Ecto neural progenitor cell (in vitro differentiated cells): Measurements from ENCODE around the gene TWF2.
A peak's percentile ranks its signal among the peaks of the same experiment; 100 is the strongest.

Experiments
- DNase-seq: peaks from one replicate; pipeline ENCODE4 v3.0.0-alpha.2; 2018; ENCODE audit warnings: low spot score

Gene TWF2

DNA sequence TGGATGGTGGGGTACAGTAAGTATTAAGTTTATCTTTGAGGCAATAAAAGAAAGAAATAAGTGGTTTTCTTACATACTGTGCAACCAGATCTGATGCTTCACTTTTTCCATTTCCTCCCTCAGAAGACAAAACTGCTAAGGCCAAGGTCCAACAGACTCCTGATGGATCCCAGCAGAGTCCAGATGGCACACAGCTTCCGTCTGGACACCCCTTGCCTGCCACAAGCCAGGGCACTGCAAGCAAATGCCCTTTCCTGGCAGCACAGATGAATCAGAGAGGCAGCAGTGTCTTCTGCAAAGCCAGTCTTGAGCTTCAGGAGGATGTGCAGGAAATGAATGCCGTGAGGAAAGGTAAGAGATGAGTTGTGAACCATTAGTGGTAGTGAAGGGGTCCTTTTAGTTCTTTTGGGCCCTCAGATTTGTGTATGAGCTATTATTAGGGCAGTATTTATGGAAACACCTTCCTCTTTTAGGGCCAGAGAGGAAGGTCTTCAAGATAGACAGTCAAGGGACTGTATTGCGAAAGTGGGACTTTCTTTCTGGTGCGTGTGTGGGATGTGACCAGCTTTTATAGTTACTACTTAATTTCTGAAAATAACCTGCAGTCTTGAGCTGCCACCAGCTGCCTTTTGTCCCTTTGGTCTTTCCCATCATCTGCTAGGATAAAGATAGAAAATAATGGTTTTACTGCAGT lies 36.4 kb downstream of the TWF2 start:
- DNase-seq, result no peak

DNA sequence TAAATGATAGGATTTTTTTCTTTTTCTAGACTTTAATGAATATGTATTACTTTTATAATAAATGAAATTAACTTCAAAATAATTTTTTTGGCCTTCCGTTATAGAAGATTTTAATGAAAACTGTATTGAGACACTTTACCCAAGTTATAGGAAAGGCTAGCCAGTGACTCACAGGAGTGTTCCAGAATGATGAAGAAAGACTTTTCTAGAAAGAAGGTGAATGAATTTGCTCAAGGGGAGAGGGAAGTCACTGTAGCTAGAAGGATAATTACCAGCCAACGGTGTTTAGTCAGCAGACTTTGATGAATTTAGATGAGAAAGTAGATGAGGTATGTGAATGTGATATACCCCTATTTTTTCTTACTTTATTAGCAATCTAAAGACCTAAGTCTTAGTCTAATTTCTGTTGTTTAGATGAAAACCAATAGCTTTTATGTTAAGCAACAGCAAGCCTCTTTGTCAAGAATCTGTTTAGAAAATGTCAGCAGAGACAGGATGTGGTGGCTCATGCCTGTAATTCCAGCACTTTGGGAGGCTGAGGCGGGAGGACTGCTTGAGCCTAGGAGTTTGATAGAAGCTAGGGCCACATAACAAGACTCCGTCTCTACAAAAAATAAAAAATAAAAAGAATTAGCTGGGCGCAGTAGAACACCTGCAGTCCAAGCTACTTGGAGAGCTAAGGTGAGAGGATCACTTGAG lies 37.8 kb downstream of the TWF2 start:
- no peak for DNase-seq

DNA sequence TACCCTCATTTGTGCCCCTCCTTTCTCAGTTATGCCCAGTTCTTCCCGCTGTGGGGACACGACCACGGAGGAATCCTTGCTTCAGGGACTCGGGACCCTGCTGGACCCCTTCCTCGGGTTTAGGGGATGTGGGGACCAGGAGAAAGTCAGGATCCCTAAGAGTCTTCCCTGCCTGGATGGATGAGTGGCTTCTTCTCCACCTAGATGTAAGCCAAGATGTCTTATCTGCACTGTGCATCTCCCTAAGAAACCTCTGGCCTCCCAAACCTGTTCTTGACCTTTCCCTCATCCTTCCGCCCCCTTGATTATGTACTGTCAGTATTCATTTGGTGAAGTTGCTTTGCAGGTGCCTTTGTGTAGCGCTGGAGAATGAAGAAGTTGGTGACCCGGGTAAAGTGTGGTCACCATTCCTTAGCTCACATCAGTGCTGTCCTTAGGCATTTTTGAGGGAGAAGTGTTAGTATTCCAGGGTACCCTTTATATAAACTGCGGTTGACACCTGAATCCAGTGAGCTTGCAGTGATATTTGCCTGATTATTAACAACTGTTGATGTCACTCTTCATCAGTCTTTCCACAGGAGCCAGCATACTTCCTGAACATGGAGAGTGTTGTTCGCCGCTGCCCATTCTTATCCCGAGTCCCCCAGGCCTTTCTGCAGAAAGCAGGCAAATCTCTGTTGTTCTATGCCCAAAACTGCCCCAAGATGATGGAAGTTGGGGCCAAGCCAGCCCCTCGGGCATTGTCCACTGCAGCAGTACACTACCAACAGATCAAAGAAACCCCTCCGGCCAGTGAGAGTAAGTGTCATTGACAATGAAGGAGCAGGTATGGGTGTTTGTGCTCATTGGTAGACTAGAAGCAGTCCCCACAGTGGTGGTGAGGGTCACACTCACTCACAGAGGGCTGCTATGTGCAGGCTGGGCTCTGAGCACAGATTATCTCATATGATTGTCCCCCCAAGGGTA lies 40.0 kb downstream of the TWF2 start:
- DNase-seq, result no peak

DNA sequence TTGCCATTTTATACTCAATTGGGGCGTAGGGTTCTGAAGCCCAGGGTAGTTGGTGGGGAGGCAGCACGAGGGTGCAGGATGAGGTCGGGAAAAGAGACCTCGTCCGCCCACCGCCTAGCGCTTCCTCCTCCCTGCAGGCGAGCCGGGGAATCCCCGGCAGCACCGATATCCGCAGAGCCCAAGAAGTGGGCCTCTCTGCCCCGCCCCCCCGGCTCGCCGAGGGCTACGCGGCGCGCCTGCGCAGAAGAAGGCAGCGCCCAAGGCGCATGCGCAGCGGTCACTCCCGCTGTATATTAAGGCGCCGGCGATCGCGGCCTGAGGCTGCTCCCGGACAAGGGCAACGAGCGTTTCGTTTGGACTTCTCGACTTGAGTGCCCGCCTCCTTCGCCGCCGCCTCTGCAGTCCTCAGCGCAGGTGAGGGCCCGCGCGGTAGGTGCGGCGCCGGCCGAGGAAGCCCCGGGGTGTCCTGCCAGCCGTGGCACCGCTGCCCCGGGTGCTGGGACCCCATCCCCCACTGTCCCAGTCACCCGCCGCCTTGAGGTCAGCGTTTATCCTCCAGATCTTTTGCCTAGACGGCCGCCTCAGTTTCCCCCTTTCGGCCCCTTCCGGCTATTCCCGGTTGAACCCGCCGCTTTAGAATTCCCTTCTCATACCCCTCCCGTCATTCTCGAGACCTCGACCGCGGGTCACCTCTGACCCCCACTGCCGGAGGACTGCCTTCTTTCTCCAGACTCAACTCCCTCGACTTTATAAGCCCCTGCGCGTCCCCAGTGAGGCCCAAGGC lies 40.9 kb downstream of the TWF2 start, which contains the start of gene ALAS1:
Gene ALAS1, plus strand, starts transcription at position 319 of the 784 bp plus-strand sequence. CDS start 1,082 bp downstream, outside the sequence.
- peak; percentile 98 for DNase-seq

DNA sequence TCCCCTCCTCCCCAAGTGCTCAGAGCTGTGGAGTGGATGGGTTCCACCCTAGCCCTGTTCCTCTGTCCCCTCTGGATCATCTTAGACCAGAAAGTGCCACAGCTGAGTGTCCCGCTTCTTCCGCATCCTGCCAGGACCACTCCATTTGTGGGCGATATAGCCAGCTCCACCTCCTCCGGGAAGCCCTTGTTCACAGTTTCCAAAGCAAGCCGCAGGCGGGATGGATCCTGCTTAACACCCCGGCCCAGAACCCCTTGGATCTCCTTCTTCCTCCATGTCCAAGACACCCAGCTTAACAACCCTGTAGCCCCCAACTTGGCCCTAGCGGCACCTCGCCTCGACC lies 41.5 kb downstream of the TWF2 start:
- no peak for DNase-seq

DNA sequence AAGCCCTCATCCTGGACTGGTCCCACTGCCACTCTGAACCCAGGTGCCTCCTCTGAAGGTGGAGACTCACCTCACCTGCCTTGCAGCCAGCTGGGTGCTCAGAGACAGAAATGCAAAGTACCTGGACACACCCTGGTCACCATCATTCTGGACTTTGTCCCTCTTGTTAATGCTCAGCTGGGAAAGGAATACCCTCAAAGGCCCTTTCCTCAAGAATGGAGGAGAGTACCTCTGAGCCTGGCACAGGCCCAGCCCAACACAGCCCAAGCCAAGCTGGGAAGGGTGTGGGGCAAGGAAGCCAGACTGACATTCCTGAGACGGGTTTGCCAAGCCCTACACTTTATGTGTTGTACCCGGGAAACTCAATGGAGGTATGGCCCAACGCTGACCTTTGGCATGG lies 42.0 kb downstream of the TWF2 start:
- DNase-seq, result no peak

DNA sequence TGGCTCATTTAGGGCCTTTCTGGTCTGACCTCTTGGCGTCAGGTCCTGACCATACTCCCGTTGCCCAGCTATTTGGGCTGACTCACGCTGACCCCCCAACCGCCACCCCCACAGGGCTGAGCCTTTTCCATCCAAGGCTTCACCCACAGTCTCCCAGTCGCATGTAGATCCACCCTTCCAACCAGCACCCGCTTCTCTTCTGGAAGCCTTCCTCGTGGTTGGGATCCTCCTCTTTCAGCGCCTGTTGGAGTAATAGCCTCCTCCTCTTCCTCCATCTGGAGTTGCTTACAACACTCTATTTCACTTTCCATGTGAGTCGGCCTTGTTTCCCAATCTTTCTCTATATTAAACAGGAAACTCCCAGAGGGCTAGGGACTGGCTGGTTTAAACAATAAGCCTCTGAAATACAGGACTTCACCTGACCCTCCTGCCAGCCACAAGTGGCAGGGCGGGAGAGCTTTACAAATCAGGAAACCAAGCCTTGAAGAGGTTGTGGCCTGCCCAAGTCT lies 43.1 kb downstream of the TWF2 start:
- no peak for DNase-seq

DNA sequence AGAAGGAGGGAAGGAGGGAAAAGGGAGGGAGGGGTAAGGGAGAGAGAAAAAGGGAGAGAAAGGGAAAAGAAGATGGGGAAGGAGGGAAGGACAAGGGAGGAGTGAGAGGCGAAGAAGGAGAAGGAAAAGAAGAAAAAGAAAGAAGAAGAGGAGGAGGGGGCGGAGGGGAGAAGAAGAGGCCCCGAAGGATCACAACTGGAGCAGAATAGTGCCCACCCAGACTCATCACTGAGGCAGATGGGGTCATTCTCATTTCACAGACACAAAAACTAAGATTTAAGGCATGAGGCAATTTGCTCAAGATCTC lies 43.7 kb downstream of the TWF2 start:
- no peak for DNase-seq

DNA sequence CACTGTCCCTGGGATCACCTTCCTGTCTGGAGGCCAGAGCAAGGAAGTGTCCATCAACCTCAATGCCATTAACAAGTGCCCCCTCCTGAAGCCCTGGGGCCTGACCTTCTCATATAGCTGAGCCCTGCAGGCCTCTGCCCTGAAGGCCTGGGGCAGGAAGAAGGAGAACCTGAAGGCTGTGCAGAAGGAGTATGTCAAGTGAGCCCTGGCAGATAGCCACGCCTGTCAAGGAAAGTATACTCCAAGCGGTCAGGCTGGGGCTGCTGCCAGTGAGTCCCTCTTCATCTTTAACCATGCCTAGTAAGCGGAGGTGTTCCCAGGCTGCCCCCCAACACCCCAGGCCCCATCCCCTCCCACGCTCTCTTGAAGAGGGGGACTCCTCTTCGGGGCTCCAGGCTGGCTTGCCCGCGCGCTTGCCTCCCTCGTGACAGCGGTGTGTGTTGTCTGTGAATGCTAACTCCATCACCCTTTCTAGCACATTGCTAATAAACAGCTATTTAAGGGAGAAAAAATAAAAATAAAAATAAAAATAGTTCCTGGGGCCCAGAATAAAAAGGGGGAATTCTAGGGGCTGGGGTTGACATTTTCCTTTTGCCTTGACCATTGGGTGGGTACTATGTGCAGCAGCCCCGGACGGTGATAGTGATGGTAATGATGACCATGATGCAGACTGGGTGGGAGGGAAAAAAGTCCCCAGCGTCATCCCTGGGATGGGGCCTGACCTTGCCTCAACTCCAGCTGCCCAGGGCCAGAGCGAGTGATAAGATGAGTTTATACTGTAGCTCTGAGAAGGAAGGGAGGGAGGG lies 44.3 kb downstream of the TWF2 start:
- DNase-seq, result no peak

DNA sequence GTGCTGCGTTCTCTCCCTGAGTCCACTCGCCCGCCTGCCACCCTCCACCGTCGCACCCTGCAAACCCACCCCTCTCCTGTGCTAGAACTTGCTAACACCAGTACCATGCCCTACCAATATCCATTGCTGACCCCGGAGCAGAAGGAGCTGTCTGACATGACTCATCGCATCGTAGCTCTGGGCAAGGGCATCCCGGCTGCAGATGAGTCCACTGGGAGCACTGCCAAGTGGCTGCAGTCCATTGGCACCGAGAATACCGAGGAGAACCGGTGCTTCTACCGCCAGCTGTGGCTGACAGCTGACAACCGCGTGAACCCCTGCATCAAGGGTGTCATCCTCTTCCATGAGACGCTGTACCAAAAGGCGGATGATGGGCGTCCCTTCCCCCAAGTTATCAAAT lies 45.9 kb downstream of the TWF2 start:
- DNase-seq, result no peak

DNA sequence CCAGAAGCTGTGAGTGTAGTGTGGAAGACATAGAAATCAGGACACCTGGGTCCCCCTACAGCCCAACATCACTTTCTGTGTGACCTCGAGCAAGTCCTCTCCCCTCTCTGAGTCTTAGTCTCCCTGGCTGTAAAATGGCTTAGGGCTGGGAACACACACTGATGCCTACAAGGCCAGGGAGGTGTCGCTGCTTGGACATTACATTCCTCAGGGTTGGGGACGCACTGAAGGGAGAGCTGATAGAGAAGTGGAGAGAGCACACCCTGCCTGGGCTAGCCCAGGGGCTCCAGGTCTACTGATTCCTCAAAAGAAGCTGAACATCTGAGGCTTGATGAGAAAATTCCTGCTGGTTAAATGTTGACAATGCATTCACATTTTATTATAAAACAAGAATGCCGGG lies 47.3 kb downstream of the TWF2 start:
- no peak for DNase-seq

DNA sequence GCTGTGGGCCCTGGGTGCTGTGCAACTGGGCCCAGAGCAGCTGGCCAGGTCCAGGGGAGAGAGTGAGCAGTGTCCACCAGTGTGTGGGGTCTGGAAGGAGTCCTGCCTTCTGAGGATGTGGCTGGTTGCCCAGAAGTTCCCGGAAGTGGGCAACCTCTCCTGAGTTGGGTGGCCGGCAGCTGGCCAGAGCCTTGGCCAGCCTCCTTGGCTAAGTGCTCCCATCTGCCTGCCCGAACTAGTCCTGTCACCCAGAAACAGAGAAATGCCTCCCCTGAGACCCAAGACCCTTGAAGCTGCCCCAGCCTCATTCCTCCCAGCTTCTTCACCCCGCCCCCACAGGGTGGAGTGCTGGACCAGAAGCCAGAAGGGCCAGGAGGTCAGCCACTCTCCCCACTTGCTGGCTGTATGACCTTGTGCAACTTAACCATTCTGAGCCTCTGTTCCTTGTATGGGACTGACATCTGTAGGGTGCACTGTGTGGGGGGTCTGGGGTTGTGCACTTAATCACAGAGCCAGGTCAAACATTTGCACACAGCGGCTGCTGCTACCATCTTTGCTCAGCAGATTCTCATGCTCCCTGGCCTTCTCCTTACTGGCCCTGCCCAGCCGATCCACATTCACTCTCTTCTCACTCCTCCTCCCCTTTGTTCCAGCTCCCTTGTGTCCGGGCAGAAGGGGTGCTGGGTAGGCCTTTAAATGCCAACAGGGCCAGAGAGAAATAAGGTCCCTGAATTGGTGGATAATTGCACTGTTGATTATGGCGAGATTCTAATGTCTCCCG lies 48.5 kb downstream of the TWF2 start:
- no peak for DNase-seq

DNA sequence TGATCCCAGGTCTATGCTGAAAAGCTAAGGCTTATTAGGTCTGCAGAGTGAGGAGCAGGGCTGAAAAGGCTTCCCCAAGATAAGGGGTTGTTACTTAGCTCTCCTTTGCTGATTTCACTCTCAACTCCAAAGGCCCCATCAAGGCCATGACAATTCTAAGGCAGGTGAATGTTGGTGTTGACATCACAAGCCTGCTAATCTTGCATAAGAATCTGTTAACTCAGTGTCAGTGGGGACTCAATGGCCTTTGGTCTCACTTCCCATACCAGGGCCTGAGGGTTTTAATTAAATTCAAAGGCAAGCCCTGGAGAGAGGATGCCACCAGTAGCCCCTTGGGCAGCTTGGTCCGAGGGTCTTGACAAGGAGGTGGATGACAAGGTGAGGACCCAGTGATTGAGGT lies 50.4 kb downstream of the TWF2 start:
- DNase-seq, result no peak

DNA sequence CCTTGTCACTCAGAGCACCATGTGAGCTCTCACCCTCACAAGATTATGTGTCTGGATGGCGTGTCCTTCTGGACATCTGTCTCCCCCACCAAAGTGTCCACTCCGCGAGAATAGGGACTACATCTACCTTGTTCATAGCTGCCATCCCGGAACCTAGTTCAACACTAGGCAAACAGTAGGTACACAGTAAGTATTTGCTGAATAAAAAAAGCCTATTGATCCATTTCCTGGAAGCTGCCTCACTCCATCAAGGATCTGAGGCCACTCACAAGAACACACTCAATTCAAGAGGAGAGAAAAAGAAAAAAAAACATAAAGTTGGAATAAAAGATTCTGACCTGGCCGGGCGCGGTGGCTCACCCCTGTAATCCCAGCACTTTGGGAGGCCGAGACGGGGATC lies 52.2 kb downstream of the TWF2 start:
- DNase-seq, result no peak

DNA sequence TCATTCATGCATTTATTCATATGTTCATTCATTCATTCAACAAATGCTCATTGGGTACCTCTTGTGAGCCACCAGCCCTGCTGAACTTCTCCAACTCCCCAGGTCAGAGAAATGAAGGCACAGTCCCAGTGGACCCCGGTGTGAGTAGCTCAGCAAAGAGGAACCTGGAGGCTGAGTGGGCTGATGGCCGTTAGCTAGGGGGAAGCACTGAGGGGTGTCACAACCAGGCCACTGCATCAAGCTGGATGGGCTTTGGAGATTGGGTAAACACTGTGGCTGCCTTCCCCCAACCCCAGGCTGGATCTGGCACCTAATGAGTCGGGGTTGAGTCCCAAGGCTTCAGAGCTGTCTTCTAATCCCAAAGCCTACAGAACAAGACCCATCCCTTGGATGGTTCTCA lies 53.1 kb downstream of the TWF2 start:
- no peak for DNase-seq

DNA sequence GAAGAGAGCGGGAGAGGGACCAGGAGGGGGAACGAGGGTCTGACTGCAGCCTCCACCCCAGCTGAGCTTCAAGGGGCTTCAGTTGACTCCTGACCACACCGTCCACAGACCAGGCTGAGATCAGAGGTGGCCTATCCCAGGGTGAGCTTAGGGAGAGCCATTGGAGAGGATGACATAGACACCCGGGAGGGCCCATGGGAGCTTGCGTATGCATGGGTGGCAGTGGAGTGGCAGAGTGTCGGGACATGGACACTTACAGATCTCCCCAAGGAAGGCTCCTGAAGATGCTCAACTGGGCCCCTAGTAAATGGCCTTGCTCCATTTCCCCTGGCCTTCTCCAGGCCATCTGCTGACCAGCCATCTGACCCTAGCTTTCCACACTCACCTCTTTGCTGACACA lies 53.6 kb downstream of the TWF2 start:
- DNase-seq, result no peak

DNA sequence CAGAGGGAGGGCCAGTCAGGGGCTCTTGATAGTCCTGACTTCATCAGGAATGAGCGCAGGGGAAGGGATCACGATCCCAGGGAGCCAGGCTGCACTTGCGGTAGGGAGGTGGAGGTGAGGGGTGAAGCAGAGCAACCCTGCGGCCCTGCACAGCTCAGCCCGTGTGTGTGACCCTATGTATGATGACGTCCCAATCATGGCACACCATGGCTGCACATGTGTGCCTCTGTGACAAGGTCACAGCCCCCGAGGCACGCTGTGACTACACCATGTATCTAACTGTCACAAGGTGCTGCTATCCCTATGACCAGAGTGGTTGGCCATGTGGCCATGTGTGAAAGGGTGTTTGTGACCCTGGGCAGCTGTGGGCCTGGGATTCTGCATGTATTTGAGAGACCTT lies 54.3 kb downstream of the TWF2 start:
- DNase-seq, result no peak

DNA sequence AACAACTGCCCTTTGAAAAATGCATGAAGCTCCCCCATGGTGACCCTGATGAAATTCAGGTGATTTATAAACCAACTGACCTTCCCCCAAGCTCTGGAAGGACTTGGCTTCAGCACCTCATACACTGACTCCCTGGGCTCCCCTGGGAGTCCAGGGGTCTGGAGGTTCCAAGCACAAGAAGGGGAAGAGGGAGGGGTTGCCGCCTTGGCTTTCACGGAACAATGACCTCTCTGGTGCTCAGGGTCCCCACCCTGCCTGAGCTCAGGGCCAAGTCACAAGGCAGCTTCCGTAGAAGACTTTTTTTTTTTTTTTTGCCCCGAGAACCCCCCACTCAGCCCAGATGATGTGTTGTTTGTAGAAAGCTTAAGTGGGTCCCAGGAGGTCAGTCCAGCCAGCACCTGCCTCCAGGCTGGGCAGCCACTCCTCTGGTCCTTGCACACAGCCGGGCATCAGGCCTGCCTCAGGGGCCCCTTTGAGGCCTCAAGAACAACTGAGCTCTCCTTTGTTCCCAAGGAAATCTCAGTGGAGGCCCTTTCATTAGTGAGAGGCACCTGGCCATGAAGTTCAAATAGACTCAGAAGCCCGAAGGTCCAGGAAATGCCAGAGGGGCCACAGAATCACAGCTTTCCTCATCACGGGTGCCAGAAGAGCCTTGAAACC lies 55.0 kb downstream of the TWF2 start:
- no peak for DNase-seq

DNA sequence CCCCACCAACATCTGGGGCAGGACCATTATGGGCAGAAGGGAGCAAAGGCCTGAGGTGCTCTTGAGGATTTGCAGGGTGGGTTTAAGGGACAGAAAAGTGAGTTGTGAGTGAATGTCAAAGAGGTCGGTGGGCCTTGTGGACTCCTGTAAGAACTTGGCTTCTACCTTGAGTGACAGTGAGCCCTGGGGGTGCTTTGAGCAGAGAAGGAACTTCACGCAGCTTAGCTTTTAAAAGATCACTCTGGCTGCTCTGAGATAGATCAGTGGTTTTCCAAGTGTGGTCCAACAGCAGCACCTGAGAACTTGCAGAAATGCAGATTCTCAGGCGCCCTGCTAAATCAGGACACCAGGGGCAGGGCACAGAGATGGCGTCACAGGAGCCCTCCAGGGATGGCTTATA lies 56.3 kb downstream of the TWF2 start:
- no peak for DNase-seq

DNA sequence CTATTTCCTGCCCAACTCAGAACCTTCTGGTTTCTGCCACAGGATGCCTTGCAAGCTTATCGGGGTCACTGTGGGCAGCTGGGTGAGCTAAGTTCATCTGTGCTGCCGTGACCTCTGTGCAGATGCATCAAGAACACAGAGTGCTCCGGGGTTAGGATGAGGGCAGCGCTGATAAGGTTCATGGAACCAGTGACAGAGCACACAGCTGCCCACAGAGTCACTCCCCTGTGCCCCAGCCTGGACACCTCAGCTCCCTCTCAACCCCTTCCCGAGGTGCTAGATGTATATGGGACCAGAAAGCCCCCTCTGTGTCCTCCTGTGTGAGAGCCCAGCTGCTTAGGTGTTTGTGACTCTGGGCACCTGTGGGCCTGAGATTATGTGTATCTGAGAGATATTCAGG lies 56.8 kb downstream of the TWF2 start:
- DNase-seq, result no peak
